Measurements from ENCODE around the gene SNRPB2. TPM values are rescaled to one million over a fixed set of nuclear protein-coding genes. Genes with fewer than 3 reads are reported as not detected.

SNRPB2 gene
- total RNA-seq, 1 donor, result 58.6 TPM

- no peak for DNase-seq (ENCODE audit: low read depth)
- TF ChIP-seq CTCF (IDR thresholded peaks at IDR 0.05; ENCODE audit: insufficient read depth, low read length), result no peak
- no peak overlapping the region for H3K4me3 ChIP-seq (ENCODE audit: low read depth, low read length)
Observed at GRCh38 chr20:16693278-16693677, 36.5 kb upstream of the SNRPB2 start.

- no peak for DNase-seq (ENCODE audit: low read depth)
- H3K4me3 ChIP-seq (ENCODE audit: low read depth, low read length), result no peak overlapping the region
- TF ChIP-seq CTCF (IDR thresholded peaks at IDR 0.05; ENCODE audit: insufficient read depth, low read length), result no peak
Observed at GRCh38 chr20:16694161-16694560, 35.7 kb upstream of the SNRPB2 start.

- H3K4me3 ChIP-seq (ENCODE audit: low read depth, low read length), result no peak overlapping the region
- TF ChIP-seq CTCF (IDR thresholded peaks at IDR 0.05; ENCODE audit: insufficient read depth, low read length), result no peak
- no peak for DNase-seq (ENCODE audit: low read depth)
Observed at GRCh38 chr20:16695628-16696027, 34.2 kb upstream of the SNRPB2 start.

- TF ChIP-seq CTCF (IDR thresholded peaks at IDR 0.05; ENCODE audit: insufficient read depth, low read length), result no peak
- H3K4me3 ChIP-seq (ENCODE audit: low read depth, low read length), result no peak overlapping the region
- DNase-seq (ENCODE audit: low read depth), result no peak
Observed at GRCh38 chr20:16699293-16699692, 30.5 kb upstream of the SNRPB2 start.

GRCh38 chr20:16701296-16701695 lies 28.5 kb upstream of the SNRPB2 start:
- no peak for DNase-seq (ENCODE audit: low read depth)
- peak; percentile 25 for TF ChIP-seq CTCF (IDR thresholded peaks at IDR 0.05; ENCODE audit: insufficient read depth, low read length)
- H3K4me3 ChIP-seq (ENCODE audit: low read depth, low read length), result no peak overlapping the region

GRCh38 chr20:16703570-16703969 lies 26.3 kb upstream of the SNRPB2 start:
- no peak for TF ChIP-seq CTCF (IDR thresholded peaks at IDR 0.05; ENCODE audit: insufficient read depth, low read length)
- DNase-seq (ENCODE audit: low read depth), result no peak
- no peak overlapping the region for H3K4me3 ChIP-seq (ENCODE audit: low read depth, low read length)

GRCh38 chr20:16707674-16708073 lies 22.2 kb upstream of the SNRPB2 start:
- no peak for TF ChIP-seq CTCF (IDR thresholded peaks at IDR 0.05; ENCODE audit: insufficient read depth, low read length)
- DNase-seq (ENCODE audit: low read depth), result no peak
- H3K4me3 ChIP-seq (ENCODE audit: low read depth, low read length), result no peak overlapping the region
